ENCODE data around the gene PRICKLE1.

PRICKLE1 gene

DNA sequence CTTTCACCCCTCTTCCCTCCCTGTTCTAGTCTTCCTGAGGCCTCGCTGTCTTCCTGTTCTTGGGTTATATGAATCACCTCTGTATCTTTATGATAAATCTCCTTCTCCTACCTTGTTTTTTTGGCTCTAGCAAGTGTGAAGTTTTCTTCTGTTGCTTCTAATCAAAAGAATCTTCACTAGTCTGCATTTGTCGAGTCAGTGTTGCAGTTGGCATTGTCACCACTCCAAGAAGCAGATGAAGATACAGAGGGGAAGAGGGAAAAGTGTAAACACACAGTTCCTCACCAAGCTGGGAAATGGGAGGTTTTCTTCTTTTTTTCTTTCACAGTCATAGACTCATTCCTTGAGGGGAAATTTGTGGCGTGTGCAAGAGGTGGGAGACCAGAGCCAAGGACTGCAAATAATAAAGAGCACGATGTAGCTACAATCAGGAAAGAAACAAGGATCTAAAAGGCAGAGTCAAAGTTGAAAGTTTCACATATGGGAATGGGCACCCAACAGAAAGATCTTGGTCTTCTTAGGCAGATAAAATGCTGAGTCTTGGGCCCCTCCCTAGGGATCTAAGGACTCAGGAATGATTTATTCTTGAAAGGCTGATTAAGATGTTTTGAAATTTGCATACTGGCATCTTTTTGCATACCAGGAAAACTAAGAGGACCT, 22.2 kb upstream of the PRICKLE1 start:
- Histone ChIP-seq H3K4me1 (ENCODE audit: insufficient read depth, low read length) (no peaks in the 10 kb centered on the region), H3K4me3 (ENCODE audit: low read length) (no peak overlapping the region), H3K36me3 (ENCODE audit: insufficient read depth, low read depth, low read length) (no peaks in the 10 kb centered on the region), H3K27ac (ENCODE audit: low read length) (no peak overlapping the region), H3K9me3 (ENCODE audit: insufficient read depth, low read depth, low read length) (no peaks in the 10 kb centered on the region), H3K9ac (ENCODE audit: low read depth, low read length) (no peak overlapping the region), H3K27me3 (ENCODE audit: insufficient read depth, low read length) (no peaks in the 10 kb centered on the region)

DNA sequence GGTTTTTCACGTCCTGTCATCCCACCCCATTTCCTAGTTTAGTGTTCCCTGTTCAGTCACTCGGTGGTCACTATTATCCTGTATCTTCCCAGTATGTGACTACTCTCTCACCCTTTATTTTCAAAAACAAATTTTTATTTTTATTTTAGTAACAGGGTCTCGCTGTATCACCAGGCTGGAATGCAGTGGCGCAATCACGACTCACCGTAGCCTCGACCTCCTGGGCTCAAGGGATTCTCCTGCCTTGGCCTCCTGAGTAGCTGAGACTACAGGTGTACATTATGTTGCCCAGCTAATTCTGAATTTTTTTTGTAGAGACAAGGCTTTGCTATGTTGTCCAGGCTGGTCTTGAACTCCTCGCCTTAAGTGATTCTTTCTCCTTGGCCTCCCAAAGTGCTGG, 20.1 kb upstream of the PRICKLE1 start:
- H3K27ac ChIP-seq (ENCODE audit: low read length) = no peak overlapping the region
- no peaks in the 10 kb centered on the region for H3K9me3 ChIP-seq (ENCODE audit: insufficient read depth, low read depth, low read length)
- H3K4me3 ChIP-seq (ENCODE audit: low read length) = no peak overlapping the region
- H3K4me1 ChIP-seq (ENCODE audit: insufficient read depth, low read length) = no peaks in the 10 kb centered on the region
- H3K36me3 ChIP-seq (ENCODE audit: insufficient read depth, low read depth, low read length) = no peaks in the 10 kb centered on the region
- H3K27me3 ChIP-seq (ENCODE audit: insufficient read depth, low read length) = no peaks in the 10 kb centered on the region
- no peak overlapping the region for H3K9ac ChIP-seq (ENCODE audit: low read depth, low read length)

DNA sequence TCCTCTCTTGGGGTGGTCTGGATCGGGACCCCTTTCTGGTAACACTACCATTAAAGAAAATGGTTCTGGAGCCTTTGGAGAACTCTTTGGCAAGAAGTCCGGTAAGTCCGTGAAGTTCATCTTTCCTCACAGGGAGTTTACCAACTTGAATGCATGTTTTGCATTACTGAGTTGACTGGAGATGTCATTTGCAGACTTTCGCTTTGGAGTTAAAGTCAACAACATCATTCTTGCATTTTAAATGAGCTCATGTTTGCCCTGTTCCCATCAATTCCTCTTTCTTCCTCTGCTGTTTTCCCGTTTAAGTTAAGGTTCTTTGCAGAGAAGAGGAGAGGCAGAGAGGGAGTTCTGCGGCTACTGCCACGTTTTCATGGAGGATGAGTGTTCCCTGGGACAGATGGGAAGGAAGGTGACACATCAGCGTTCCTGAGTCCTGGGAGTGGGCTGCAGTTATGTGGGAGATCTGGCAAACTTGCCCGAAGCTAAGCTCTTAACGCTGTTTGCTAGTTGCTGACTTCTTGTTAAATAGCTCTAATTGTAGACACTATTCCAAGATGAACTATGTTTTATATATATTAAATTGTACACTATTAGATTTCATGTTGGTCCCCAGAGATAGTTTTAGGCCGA, 18.8 kb upstream of the PRICKLE1 start:
- Histone ChIP-seq H3K36me3 (ENCODE audit: insufficient read depth, low read depth, low read length) (no peaks in the 10 kb centered on the region), H3K4me3 (ENCODE audit: low read length) (no peak overlapping the region), H3K9ac (ENCODE audit: low read depth, low read length) (no peak overlapping the region)

DNA sequence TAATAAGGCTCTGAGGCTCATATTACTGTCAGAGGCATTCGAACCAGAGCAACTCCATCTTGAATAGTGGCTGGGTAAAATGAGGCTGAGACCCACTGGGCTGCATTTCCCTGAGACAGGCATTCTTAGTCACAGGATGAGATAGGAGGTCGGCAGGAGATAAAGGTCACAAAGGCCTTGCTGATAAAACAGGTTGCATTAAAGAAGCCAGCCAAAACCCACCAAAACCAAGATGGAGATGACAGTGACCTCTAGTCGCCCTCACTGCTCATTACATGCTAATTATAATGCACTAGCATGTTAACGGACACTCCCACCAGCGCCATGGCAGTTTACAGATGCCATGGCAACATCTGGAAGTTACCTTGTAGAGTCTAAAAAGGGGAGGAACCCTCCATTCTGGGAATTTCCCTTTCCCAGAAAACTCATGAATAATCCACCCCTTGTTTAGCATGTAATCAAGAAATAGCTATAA, 18.1 kb upstream of the PRICKLE1 start:
- no peak overlapping the region for H3K4me3 ChIP-seq (ENCODE audit: low read length)
- H3K9me3 ChIP-seq (ENCODE audit: insufficient read depth, low read depth, low read length) = no peaks in the 10 kb centered on the region
- H3K9ac ChIP-seq (ENCODE audit: low read depth, low read length) = no peak overlapping the region
- H3K27ac ChIP-seq (ENCODE audit: low read length) = no peak overlapping the region
- H3K27me3 ChIP-seq (ENCODE audit: insufficient read depth, low read length) = 0 out of 2 replicates have a peak, but pooled peaks cover under 1% of the 10 kb centered on the region
- no peaks in the 10 kb centered on the region for H3K36me3 ChIP-seq (ENCODE audit: insufficient read depth, low read depth, low read length)
- peaks cover 13% of the 10 kb centered on the region; the same call in 1 of the 2 replicates for H3K4me1 ChIP-seq (ENCODE audit: insufficient read depth, low read length)

More for the DNA sequence above, 18.8 kb upstream of the PRICKLE1 start:
- Histone ChIP-seq H3K27ac (ENCODE audit: low read length) (no peak overlapping the region), H3K9me3 (ENCODE audit: insufficient read depth, low read depth, low read length) (no peaks in the 10 kb centered on the region), H3K27me3 (ENCODE audit: insufficient read depth, low read length) (no peaks in the 10 kb centered on the region), H3K4me1 (ENCODE audit: insufficient read depth, low read length) (peaks cover 7% of the 10 kb centered on the region; the same call in 1 of the 2 replicates)

DNA sequence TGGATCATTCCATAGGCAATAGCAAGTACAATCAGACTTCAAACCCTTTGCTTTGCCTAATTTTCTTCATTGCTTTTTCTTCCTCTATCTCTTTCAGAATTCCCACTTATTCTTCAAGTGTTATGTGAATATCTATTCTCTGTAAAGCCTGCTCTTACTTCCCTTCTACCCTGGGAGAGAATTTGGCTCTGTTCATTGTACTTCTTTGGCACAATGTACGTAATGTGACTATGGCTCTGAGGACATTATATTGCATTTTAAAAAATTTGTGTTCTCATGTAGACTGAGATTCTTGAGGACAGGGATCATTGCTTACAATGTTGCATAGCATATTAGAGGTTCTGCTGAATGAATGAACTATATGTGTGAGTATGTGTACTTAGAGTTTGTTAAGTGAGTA, 16.9 kb upstream of the PRICKLE1 start:
- Histone ChIP-seq H3K9me3 (ENCODE audit: insufficient read depth, low read depth, low read length) (no peaks in the 10 kb centered on the region), H3K4me3 (ENCODE audit: low read length) (no peak overlapping the region), H3K27me3 (ENCODE audit: insufficient read depth, low read length) (0 out of 2 replicates have a peak, but pooled peaks cover 5% of the 10 kb centered on the region), H3K27ac (ENCODE audit: low read length) (no peak overlapping the region), H3K4me1 (ENCODE audit: insufficient read depth, low read length) (peaks cover 13% of the 10 kb centered on the region; the same call in 1 of the 2 replicates), H3K9ac (ENCODE audit: low read depth, low read length) (no peak overlapping the region), H3K36me3 (ENCODE audit: insufficient read depth, low read depth, low read length) (no peaks in the 10 kb centered on the region)

DNA sequence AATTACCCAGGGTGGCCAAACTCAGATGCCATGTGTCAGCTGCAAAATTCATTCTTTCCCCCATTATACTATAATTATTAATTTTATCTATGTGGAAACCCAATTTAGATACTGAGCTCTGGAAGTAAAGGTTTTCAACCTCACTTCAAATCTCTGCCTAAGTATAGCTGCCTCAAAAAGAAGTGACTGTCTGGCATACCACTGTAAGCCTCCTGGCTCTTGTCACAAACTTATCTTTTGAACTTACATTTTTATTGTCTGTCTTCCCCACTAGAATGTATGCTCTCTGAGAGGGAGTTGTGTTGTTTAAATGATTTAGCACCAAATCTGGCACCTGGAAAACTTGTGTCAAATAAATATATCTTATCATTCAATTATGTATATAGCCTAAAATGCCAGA, 16.1 kb upstream of the PRICKLE1 start:
- H3K9ac ChIP-seq (ENCODE audit: low read depth, low read length) = no peak overlapping the region
- H3K27ac ChIP-seq (ENCODE audit: low read length) = no peak overlapping the region
- H3K27me3 ChIP-seq (ENCODE audit: insufficient read depth, low read length) = 0 out of 2 replicates have a peak, but pooled peaks cover 5% of the 10 kb centered on the region
- H3K4me1 ChIP-seq (ENCODE audit: insufficient read depth, low read length) = peaks cover 13% of the 10 kb centered on the region; the same call in 1 of the 2 replicates
- no peaks in the 10 kb centered on the region for H3K36me3 ChIP-seq (ENCODE audit: insufficient read depth, low read depth, low read length)
- no peaks in the 10 kb centered on the region for H3K9me3 ChIP-seq (ENCODE audit: insufficient read depth, low read depth, low read length)
- H3K4me3 ChIP-seq (ENCODE audit: low read length) = no peak overlapping the region

DNA sequence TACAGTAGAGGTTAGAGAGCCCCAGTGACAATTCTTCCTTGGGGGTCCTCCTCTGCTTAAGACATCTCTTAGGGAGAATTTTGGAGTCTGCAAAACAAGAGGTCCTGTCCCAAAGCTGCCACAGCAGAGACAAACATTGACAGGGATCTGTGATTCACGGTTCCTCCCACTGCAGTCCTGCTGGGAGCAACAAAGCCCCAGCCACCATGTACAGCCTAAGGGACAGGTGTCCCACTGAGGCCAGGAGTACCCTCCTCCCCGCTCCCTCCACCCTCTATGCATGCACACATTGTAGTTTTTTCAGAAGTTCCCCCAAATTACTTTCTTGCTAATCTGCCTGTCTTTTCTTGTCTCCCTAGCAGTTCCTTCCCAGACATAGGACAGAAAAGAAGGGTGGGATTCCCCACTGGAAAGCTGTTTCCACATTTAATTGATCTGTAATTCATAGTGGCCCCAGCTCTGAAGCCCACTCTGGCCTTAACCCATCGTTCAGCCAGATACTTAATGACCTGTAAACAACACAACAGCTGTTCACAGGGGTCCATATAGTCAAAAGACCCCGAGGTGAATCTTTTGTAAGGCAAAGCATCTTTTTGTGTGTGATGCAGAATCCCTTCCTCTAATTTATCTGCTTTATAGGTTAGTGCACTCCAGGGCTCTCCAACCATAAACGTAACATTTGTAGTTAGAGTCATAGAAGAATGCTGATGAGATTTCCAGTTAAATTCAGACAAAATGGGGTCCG, 13.9 kb upstream of the PRICKLE1 start:
- no peak overlapping the region for H3K27ac ChIP-seq (ENCODE audit: low read length)
- no peak overlapping the region for H3K9ac ChIP-seq (ENCODE audit: low read depth, low read length)
- no peaks in the 10 kb centered on the region for H3K36me3 ChIP-seq (ENCODE audit: insufficient read depth, low read depth, low read length)
- H3K9me3 ChIP-seq (ENCODE audit: insufficient read depth, low read depth, low read length) = no peaks in the 10 kb centered on the region
- H3K4me3 ChIP-seq (ENCODE audit: low read length) = no peak overlapping the region
- peaks cover 13% of the 10 kb centered on the region; the same call in 1 of the 2 replicates for H3K4me1 ChIP-seq (ENCODE audit: insufficient read depth, low read length)
- 0 out of 2 replicates have a peak, but pooled peaks cover 5% of the 10 kb centered on the region for H3K27me3 ChIP-seq (ENCODE audit: insufficient read depth, low read length)

DNA sequence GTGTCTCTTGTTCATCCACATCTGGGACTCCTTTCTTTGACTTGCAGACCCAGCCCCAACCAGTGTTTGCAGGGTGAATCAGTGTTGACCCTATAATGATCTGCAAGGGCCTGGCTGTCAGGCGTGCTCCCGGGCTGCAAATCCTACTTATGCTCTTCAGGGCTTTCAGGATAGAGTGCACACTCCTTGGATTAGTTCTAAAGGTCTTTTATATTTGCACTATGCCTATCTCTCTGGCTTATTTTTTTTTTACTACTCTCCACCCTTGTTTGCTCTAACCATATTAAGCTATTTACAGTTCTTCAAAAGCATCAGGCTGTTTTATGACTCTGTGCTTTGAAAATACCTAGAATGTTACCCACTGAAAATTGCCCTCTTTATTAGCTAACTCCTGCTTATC, 4.3 kb upstream of the PRICKLE1 start:
- H3K27me3 ChIP-seq (ENCODE audit: insufficient read depth, low read length) = peaks cover 35% of the 10 kb centered on the region
- no peak overlapping the region for H3K4me3 ChIP-seq (ENCODE audit: low read length)
- H3K27ac ChIP-seq (ENCODE audit: low read length) = no peak overlapping the region
- H3K4me1 ChIP-seq (ENCODE audit: insufficient read depth, low read length) = no peaks in the 10 kb centered on the region
- H3K9ac ChIP-seq (ENCODE audit: low read depth, low read length) = no peak overlapping the region
- H3K9me3 ChIP-seq (ENCODE audit: insufficient read depth, low read depth, low read length) = no peaks in the 10 kb centered on the region
- no peaks in the 10 kb centered on the region for H3K36me3 ChIP-seq (ENCODE audit: insufficient read depth, low read depth, low read length)

DNA sequence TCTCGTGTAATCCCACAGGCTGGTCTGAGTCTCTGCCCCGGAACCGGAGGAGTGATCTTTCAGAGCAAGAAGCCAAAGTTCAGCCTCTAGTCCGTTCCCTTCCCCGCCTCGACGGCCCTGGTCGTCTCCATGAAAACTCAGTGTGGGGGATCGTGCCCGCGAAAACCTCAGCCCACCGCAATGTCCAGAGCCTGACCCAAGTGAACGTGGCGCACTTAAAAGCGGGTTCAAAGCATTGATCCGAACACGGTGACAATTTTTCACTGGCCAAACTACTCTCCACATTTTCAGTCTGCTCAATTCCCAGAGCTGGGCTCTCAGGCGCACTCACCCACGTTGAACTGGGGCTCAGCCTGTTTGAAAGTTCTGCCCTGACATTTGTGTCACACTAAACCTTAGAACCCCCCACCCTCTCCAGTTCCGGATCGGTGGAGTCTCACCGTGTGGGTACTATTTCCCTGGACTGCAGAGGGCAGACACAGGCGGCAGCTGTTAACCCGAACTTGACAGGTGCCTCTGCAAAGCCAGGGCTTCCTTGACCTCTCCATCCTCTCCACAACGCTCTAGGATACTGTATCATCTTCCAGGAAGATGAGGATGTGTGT, 886 bp upstream of the PRICKLE1 start:
- no peaks in the 10 kb centered on the region for H3K36me3 ChIP-seq (ENCODE audit: insufficient read depth, low read depth, low read length)
- no peak overlapping the region for H3K27ac ChIP-seq (ENCODE audit: low read length)
- no peaks in the 10 kb centered on the region for H3K9me3 ChIP-seq (ENCODE audit: insufficient read depth, low read depth, low read length)
- H3K4me3 ChIP-seq (ENCODE audit: low read length) = peak overlapping the region; percentile 74
- H3K9ac ChIP-seq (ENCODE audit: low read depth, low read length) = no peak overlapping the region
- H3K27me3 ChIP-seq (ENCODE audit: insufficient read depth, low read length) = peaks cover 55% of the 10 kb centered on the region
- H3K4me1 ChIP-seq (ENCODE audit: insufficient read depth, low read length) = peaks cover 6% of the 10 kb centered on the region

DNA sequence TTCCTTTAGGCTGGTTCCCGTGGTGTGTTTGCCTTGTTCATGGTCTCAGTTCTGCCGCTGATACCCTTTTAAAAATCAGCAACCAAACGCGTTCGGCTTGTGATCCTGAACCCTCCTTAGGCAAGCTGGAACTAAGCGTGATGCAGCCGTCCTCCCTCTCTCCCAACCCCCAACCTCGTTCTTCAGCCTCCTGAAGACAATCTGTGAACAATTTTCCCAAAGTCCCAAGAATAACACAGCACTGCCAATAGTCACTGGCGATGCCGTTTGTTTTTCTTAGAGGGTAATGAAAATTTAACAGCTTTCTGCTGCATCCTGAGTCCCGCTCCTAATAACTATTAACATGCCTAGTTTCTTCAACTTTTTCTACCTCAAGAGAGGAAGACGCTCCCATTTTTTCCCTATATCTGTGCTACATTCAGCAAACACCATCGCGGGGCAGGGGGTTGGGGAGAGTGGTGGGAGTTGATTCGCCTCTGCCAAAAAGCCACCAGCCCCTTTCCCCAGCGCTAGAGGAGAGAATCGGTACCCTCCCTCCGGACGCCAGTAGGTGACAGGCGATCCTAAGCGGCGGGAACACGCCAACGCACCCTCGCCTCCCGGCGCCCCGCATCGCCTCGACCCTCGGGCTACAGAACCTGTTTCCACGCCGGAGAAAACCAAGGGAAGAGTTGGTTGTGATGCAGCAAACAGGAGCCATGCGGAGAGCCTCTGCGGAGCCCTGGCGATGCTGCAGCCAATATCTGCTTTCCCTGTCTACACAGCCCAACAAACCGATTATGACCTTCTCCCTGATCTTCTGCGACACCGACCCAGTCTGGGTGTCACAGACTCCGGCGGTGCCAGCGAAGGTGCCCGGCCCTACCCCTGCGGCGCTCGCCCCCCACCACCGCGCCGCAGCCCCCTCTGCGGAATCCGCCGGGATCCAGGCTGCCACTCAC, 752 bp downstream of the PRICKLE1 start:
- Histone ChIP-seq H3K4me1 (ENCODE audit: insufficient read depth, low read length) (peaks cover 6% of the 10 kb centered on the region), H3K9ac (ENCODE audit: low read depth, low read length) (no peak overlapping the region), H3K9me3 (ENCODE audit: insufficient read depth, low read depth, low read length) (no peaks in the 10 kb centered on the region), H3K4me3 (ENCODE audit: low read length) (peak overlapping the region; percentile 78), H3K27me3 (ENCODE audit: insufficient read depth, low read length) (peaks cover 52% of the 10 kb centered on the region), H3K27ac (ENCODE audit: low read length) (no peak overlapping the region), H3K36me3 (ENCODE audit: insufficient read depth, low read depth, low read length) (no peaks in the 10 kb centered on the region)
